ENCODE measurements around the gene PRDX1.
"Not testable (repeated sequence)": the region's sequence is repeated elsewhere in the genome, so short reads cannot be mapped to it uniquely, and the experiment has no call there.

PRDX1 gene

DNA sequence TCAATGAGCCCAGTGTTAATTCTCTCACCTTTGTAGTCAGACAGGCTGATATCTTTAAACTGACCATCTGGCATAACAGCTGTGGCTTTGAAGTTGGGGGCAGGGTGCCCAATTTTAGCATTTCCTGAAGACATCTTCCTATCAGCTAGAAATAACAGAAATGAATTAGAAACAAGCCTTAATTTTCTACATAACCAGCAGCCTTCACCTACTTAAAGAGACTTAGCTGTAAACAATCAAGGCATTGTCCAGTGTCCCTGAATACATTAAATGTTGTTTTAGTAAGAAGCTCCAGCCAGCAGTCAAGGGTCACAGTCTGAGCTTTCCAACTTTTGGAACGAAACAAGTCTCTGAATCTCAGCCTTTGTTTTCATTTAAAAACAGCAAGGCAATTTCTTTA is 2.8 kb downstream of the PRDX1 start:
- Histone ChIP-seq H3K36me3 (peaks cover 53% of the 10 kb centered on the region), H3K4me3 (ENCODE audit: low read depth, low read length) (peak overlapping the region; percentile 74), H3K27ac (peak overlapping the region; percentile 70), H3K9me3 (ENCODE audit: severe bottlenecking) (no peaks in the 10 kb centered on the region), H3K27me3 (ENCODE audit: insufficient read depth, low read depth, severe bottlenecking) (no peaks in the 10 kb centered on the region)
- peak; percentile 61 for DNase-seq
- TF ChIP-seq, protein P1, sequence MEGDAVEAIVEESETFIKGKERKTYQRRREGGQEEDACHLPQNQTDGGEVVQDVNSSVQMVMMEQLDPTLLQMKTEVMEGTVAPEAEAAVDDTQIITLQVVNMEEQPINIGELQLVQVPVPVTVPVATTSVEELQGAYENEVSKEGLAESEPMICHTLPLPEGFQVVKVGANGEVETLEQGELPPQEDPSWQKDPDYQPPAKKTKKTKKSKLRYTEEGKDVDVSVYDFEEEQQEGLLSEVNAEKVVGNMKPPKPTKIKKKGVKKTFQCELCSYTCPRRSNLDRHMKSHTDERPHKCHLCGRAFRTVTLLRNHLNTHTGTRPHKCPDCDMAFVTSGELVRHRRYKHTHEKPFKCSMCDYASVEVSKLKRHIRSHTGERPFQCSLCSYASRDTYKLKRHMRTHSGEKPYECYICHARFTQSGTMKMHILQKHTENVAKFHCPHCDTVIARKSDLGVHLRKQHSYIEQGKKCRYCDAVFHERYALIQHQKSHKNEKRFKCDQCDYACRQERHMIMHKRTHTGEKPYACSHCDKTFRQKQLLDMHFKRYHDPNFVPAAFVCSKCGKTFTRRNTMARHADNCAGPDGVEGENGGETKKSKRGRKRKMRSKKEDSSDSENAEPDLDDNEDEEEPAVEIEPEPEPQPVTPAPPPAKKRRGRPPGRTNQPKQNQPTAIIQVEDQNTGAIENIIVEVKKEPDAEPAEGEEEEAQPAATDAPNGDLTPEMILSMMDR (IDR thresholded peaks at IDR 0.05; ENCODE audit: low read depth, low read length) = no peak

DNA sequence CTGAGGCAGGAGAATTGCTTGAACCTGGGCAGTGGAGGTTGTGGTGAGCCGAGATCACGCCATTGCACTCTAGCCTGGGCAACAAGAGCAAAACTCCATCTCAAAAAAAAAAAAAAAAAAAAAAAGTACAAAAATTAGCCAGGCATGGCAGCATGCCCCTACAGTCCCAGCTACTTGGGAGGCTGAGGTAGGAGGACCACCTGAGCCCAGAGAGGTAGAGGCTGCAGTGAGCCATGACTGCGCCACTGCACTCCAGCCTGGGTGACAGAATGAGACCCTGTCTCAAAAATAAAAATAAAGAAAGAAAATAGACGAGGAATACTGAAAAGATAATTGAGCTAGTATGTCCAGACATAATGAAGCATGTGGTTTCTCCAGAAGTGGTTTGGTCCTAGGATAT is 3.3 kb downstream of the PRDX1 start:
- H3K36me3 ChIP-seq = peaks cover 57% of the 10 kb centered on the region
- H3K9me3 ChIP-seq (ENCODE audit: severe bottlenecking) = not testable (repeated sequence)
- H3K4me3 ChIP-seq (ENCODE audit: low read depth, low read length) = peak overlapping the region; percentile 74

DNA sequence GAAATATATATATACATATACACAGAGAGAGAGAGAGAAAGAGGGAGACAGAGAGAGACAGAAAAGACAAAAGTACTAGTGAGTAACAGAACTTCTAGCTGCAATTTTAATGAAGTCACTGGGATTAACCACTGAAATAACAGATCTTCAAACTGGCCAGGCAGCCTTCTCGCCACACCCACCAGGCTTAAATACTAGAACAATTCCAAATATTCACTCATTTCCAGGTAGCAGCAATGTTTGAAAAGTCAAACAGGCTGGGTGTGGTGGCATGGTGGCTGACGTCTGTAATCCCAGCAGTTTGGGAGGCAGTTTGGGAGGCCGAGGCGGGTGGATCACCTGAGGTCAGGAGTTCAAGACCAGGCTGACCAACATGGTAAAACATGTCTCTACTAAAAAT is 5.2 kb downstream of the PRDX1 start:
- DNase-seq = no peak
- Histone ChIP-seq H3K27ac (no peak overlapping the region; the same call in 1 of the 2 replicates), H3K4me3 (ENCODE audit: low read depth, low read length) (no peak overlapping the region), H3K9me3 (ENCODE audit: severe bottlenecking) (no peaks in the 10 kb centered on the region), H3K36me3 (peaks cover 73% of the 10 kb centered on the region), H3K27me3 (ENCODE audit: insufficient read depth, low read depth, severe bottlenecking) (no peaks in the 10 kb centered on the region)
- TF ChIP-seq, protein P1 (IDR thresholded peaks at IDR 0.05; ENCODE audit: low read depth, low read length) = no peak

More for the DNA sequence above, 3.3 kb downstream of the PRDX1 start:
- H3K27me3 ChIP-seq (ENCODE audit: insufficient read depth, low read depth, severe bottlenecking); DNase-seq: not testable (repeated sequence)
- H3K27ac ChIP-seq = peak overlapping the region; percentile 70

DNA sequence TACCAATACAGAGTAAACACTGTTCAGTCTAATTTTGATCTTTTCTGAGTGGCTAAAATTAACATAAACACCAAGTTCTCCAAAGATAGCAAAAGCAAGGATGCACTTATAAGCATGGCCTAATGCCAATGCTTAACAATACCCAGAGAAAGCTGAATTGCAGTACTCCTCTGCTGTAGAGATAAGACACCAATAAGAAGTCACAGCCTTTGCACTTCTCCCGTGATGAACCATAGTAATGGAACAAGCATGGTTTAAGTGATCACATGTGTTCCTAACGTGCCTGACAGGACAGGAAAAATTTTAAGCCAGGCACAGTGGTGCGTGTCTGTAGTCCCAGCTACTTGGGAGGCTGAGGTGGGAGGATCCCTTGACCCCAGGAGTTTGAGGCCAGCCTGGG is 5.6 kb downstream of the PRDX1 start:
- no peaks in the 10 kb centered on the region for H3K9me3 ChIP-seq (ENCODE audit: severe bottlenecking)
- H3K27ac ChIP-seq = no peak overlapping the region; the same call in 1 of the 2 replicates
- TF ChIP-seq, protein P1 (IDR thresholded peaks at IDR 0.05; ENCODE audit: low read depth, low read length) = no peak
- peaks cover 77% of the 10 kb centered on the region for H3K36me3 ChIP-seq
- no peak for DNase-seq
- no peak overlapping the region for H3K4me3 ChIP-seq (ENCODE audit: low read depth, low read length)
- H3K27me3 ChIP-seq (ENCODE audit: insufficient read depth, low read depth, severe bottlenecking) = no peaks in the 10 kb centered on the region

DNA sequence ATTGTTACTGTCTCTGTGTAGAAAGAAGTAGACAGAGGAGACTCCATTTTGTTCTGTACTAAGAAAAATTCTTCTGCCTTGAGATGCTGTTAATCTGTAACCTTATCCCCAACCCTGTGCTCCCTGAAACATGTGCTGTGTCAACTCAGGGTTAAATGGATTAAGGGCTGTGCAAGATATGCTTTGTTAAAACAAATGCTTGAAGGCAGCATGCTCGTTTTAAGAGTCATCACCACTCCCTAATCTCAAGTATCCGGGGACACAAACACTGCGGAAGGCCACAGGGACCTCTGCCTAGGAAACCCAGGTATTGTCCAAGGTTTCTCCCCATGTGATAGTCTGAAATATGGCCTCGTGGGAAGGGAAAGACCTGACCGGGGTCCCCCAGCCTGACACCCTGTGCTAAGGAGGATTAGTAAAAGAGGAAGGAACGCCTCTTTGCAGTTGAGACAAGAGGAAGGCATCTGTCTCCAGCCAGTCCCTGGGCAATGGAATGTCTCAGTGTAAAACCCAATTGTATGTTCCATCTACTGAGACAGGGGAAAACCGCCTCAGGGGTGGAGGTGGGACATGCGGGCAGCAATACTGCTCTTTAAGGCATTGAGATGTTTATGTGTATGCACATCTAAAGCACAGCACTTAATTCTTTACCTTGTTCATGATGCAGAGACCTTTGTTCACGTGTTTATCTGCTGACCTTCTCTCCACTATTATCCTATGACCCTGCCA is 8.0 kb downstream of the PRDX1 start:
- Histone ChIP-seq H3K36me3 (peaks cover 95% of the 10 kb centered on the region), H3K27ac (peak overlapping the region; percentile 48)
- not testable (repeated sequence) for H3K27me3 ChIP-seq (ENCODE audit: insufficient read depth, low read depth, severe bottlenecking); H3K9me3 ChIP-seq (ENCODE audit: severe bottlenecking); H3K4me3 ChIP-seq (ENCODE audit: low read depth, low read length)
- peak; percentile 57 for DNase-seq

DNA sequence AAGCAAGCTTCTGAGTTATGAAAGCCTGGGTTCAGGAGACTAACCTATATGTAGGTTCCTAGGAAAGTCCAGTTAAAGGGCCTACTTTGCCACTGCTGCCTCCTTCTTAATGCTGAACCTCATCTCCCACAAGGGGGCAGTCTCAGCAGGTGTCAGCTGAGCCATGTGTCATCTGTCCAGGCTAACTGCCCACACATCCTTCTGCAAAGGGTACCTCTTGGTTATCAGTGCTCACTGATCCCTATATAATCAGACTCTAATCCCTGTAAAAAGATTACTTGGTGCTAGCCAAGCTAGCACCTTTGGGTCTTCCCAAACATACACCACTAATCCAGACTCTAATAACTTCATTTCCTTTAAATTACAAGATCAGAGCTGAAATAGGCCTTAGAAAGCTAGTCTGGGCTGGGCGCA is 9.0 kb downstream of the PRDX1 start:
- Histone ChIP-seq H3K27ac (no peak overlapping the region), H3K9me3 (ENCODE audit: severe bottlenecking) (no peaks in the 10 kb centered on the region), H3K4me3 (ENCODE audit: low read depth, low read length) (no peak overlapping the region), H3K36me3 (peaks cover 93% of the 10 kb centered on the region), H3K27me3 (ENCODE audit: insufficient read depth, low read depth, severe bottlenecking) (no peaks in the 10 kb centered on the region)
- peak; percentile 93 for DNase-seq
- TF ChIP-seq, protein P1 (IDR thresholded peaks at IDR 0.05; ENCODE audit: low read depth, low read length) = peak; percentile 88
